ENCODE measurements around the gene ACSM5.

Gene ACSM5

GRCh38 chr16:20387978-20388377, 21.4 kb upstream of the ACSM5 start:
- Mint-ChIP-seq H3K9me3 (no peaks in the 10 kb centered on the region), H3K36me3 (ENCODE audit: insufficient read depth) (peaks cover 1% of the 10 kb centered on the region), H3K27me3 (peaks cover 12% of the 10 kb centered on the region), H3K27ac (ENCODE audit: low read depth) (no peak overlapping the region), H3K4me1 (peaks cover 5% of the 10 kb centered on the region), H3K4me3 (no peak overlapping the region)
- ATAC-seq (replicated peaks; ENCODE audit: extremely low read depth, poor library complexity, severe bottlenecking) (no peak), DNase-seq (ENCODE audit: low spot score in 2 of 2) (no peak)

GRCh38 chr16:20388854-20389253, 20.5 kb upstream of the ACSM5 start:
- Mint-ChIP-seq H3K4me1 (no peaks in the 10 kb centered on the region), H3K9me3 (no peaks in the 10 kb centered on the region), H3K36me3 (ENCODE audit: insufficient read depth) (no peaks in the 10 kb centered on the region), H3K27ac (ENCODE audit: low read depth) (no peak overlapping the region), H3K27me3 (peaks cover 12% of the 10 kb centered on the region), H3K4me3 (no peak overlapping the region)
- ATAC-seq (replicated peaks; ENCODE audit: extremely low read depth, poor library complexity, severe bottlenecking) (no peak), DNase-seq (ENCODE audit: low spot score in 2 of 2) (no peak)

- ATAC-seq (replicated peaks; ENCODE audit: extremely low read depth, poor library complexity, severe bottlenecking) (no peak), DNase-seq (ENCODE audit: low spot score in 2 of 2) (no peak)
- Mint-ChIP-seq H3K27ac (ENCODE audit: low read depth) (no peak overlapping the region), H3K4me3 (no peak overlapping the region), H3K36me3 (ENCODE audit: insufficient read depth) (no peaks in the 10 kb centered on the region), H3K4me1 (no peaks in the 10 kb centered on the region), H3K9me3 (no peaks in the 10 kb centered on the region), H3K27me3 (peaks cover 12% of the 10 kb centered on the region)
Measured at GRCh38 chr16:20391045-20391444, 18.3 kb upstream of the ACSM5 start.

GRCh38 chr16:20393801-20394577, 15.3 kb upstream of the ACSM5 start:
- DNase-seq (ENCODE audit: low spot score in 2 of 2) (no peak), ATAC-seq (replicated peaks; ENCODE audit: extremely low read depth, poor library complexity, severe bottlenecking) (no peak)
- H3K36me3 Mint-ChIP-seq (ENCODE audit: insufficient read depth): no peaks in the 10 kb centered on the region
- H3K27me3 Mint-ChIP-seq: no peaks in the 10 kb centered on the region
- no peak overlapping the region for H3K27ac Mint-ChIP-seq (ENCODE audit: low read depth)
- H3K4me1 Mint-ChIP-seq: no peaks in the 10 kb centered on the region
- H3K9me3 Mint-ChIP-seq: no peaks in the 10 kb centered on the region
- H3K4me3 Mint-ChIP-seq: no peak overlapping the region

- Mint-ChIP-seq H3K27me3 (no peaks in the 10 kb centered on the region), H3K4me1 (no peaks in the 10 kb centered on the region), H3K4me3 (no peak overlapping the region), H3K36me3 (ENCODE audit: insufficient read depth) (no peaks in the 10 kb centered on the region), H3K9me3 (no peaks in the 10 kb centered on the region), H3K27ac (ENCODE audit: low read depth) (no peak overlapping the region)
- DNase-seq (ENCODE audit: low spot score in 2 of 2) (no peak), ATAC-seq (replicated peaks; ENCODE audit: extremely low read depth, poor library complexity, severe bottlenecking) (no peak)
Measured at GRCh38 chr16:20395946-20396345, 13.4 kb upstream of the ACSM5 start.

GRCh38 chr16:20396846-20397467, 12.4 kb upstream of the ACSM5 start:
- Mint-ChIP-seq H3K4me1 (no peaks in the 10 kb centered on the region), H3K9me3 (no peaks in the 10 kb centered on the region), H3K27me3 (no peaks in the 10 kb centered on the region), H3K4me3 (no peak overlapping the region), H3K36me3 (ENCODE audit: insufficient read depth) (no peaks in the 10 kb centered on the region), H3K27ac (ENCODE audit: low read depth) (no peak overlapping the region)
- no peak for ATAC-seq (replicated peaks; ENCODE audit: extremely low read depth, poor library complexity, severe bottlenecking)
- DNase-seq (ENCODE audit: low spot score in 2 of 2): no peak

- no peak overlapping the region for H3K27ac Mint-ChIP-seq (ENCODE audit: low read depth)
- H3K4me1 Mint-ChIP-seq: no peaks in the 10 kb centered on the region
- ATAC-seq (replicated peaks; ENCODE audit: extremely low read depth, poor library complexity, severe bottlenecking): no peak
- no peaks in the 10 kb centered on the region for H3K9me3 Mint-ChIP-seq
- DNase-seq (ENCODE audit: low spot score in 2 of 2): no peak
- no peaks in the 10 kb centered on the region for H3K27me3 Mint-ChIP-seq
- no peaks in the 10 kb centered on the region for H3K36me3 Mint-ChIP-seq (ENCODE audit: insufficient read depth)
- no peak overlapping the region for H3K4me3 Mint-ChIP-seq
Measured at GRCh38 chr16:20397468-20398074, 11.8 kb upstream of the ACSM5 start.

GRCh38 chr16:20398603-20399002, 10.7 kb upstream of the ACSM5 start:
- no peaks in the 10 kb centered on the region for H3K4me1 Mint-ChIP-seq
- H3K27ac Mint-ChIP-seq (ENCODE audit: low read depth): no peak overlapping the region
- no peaks in the 10 kb centered on the region for H3K9me3 Mint-ChIP-seq
- peaks cover 4% of the 10 kb centered on the region for H3K27me3 Mint-ChIP-seq
- no peak overlapping the region for H3K4me3 Mint-ChIP-seq
- DNase-seq (ENCODE audit: low spot score in 2 of 2) (no peak), ATAC-seq (replicated peaks; ENCODE audit: extremely low read depth, poor library complexity, severe bottlenecking) (no peak)
- H3K36me3 Mint-ChIP-seq (ENCODE audit: insufficient read depth): no peaks in the 10 kb centered on the region

GRCh38 chr16:20399185-20399584, 10.1 kb upstream of the ACSM5 start:
- Mint-ChIP-seq H3K4me3 (no peak overlapping the region), H3K36me3 (ENCODE audit: insufficient read depth) (no peaks in the 10 kb centered on the region), H3K9me3 (no peaks in the 10 kb centered on the region), H3K27ac (ENCODE audit: low read depth) (no peak overlapping the region), H3K4me1 (no peaks in the 10 kb centered on the region), H3K27me3 (peaks cover 10% of the 10 kb centered on the region)
- DNase-seq (ENCODE audit: low spot score in 2 of 2): no peak
- no peak for ATAC-seq (replicated peaks; ENCODE audit: extremely low read depth, poor library complexity, severe bottlenecking)

GRCh38 chr16:20401066-20401465, 8.3 kb upstream of the ACSM5 start:
- Mint-ChIP-seq H3K4me3 (no peak overlapping the region), H3K4me1 (no peaks in the 10 kb centered on the region), H3K27ac (ENCODE audit: low read depth) (no peak overlapping the region), H3K9me3 (no peaks in the 10 kb centered on the region), H3K36me3 (ENCODE audit: insufficient read depth) (no peaks in the 10 kb centered on the region), H3K27me3 (peaks cover 10% of the 10 kb centered on the region)
- ATAC-seq (replicated peaks; ENCODE audit: extremely low read depth, poor library complexity, severe bottlenecking): no peak
- DNase-seq (ENCODE audit: low spot score in 2 of 2): no peak

GRCh38 chr16:20401475-20402016, 7.8 kb upstream of the ACSM5 start:
- ATAC-seq (replicated peaks; ENCODE audit: extremely low read depth, poor library complexity, severe bottlenecking) (no peak), DNase-seq (ENCODE audit: low spot score in 2 of 2) (no peak)

GRCh38 chr16:20402651-20403050, 6.7 kb upstream of the ACSM5 start:
- Mint-ChIP-seq H3K36me3 (ENCODE audit: insufficient read depth) (no peaks in the 10 kb centered on the region), H3K4me3 (no peak overlapping the region), H3K4me1 (no peaks in the 10 kb centered on the region), H3K27ac (ENCODE audit: low read depth) (no peak overlapping the region), H3K27me3 (peaks cover 10% of the 10 kb centered on the region), H3K9me3 (no peaks in the 10 kb centered on the region)
- DNase-seq (ENCODE audit: low spot score in 2 of 2): no peak
- no peak for ATAC-seq (replicated peaks; ENCODE audit: extremely low read depth, poor library complexity, severe bottlenecking)

More at GRCh38 chr16:20401475-20402016, 7.8 kb upstream of the ACSM5 start:
- Mint-ChIP-seq H3K4me1 (no peaks in the 10 kb centered on the region), H3K4me3 (no peak overlapping the region), H3K27me3 (peaks cover 10% of the 10 kb centered on the region), H3K36me3 (ENCODE audit: insufficient read depth) (no peaks in the 10 kb centered on the region), H3K9me3 (no peaks in the 10 kb centered on the region), H3K27ac (ENCODE audit: low read depth) (no peak overlapping the region)

GRCh38 chr16:20404637-20405036, 4.7 kb upstream of the ACSM5 start, which contains the start of gene PDILT:
PDILT (minus strand) TSS chr16:20404737; CDS start chr16:20399300, 5,437 bp downstream.
- no peak within 1 kb of the TSS for H3K27ac Mint-ChIP-seq (ENCODE audit: low read depth)
- H3K4me1 Mint-ChIP-seq: no peaks in the 10 kb centered on the region
- H3K36me3 Mint-ChIP-seq (ENCODE audit: insufficient read depth): no peaks in the 10 kb centered on the region
- H3K9me3 Mint-ChIP-seq: no peaks in the 10 kb centered on the region
- peaks cover 10% of the 10 kb centered on the region for H3K27me3 Mint-ChIP-seq
- ATAC-seq (replicated peaks; ENCODE audit: extremely low read depth, poor library complexity, severe bottlenecking): no peak
- no peak within 1 kb of the TSS for H3K4me3 Mint-ChIP-seq
- DNase-seq (ENCODE audit: low spot score in 2 of 2): no peak

Measured in central memory CD8-positive, alpha-beta T cell (primary cell).